22Rv1 (cell line): ENCODE results near the gene MCM9.

ENCODE experiments used
- CTCF ChIP-seq: fragments of 450-650 bp; IDR thresholded peaks from 2 replicates; pipeline ENCODE4 v1.5.1; 2017; ENCODE audit warnings: mild to moderate bottlenecking
- ZFX ChIP-seq: fragments of 450-650 bp; IDR thresholded peaks from 2 replicates; pipeline ENCODE4 v1.6.1; 2017; ENCODE audit warnings: antibody characterized with exemption, borderline replicate concordance

- TF ChIP-seq CTCF (no peak), ZFX (no peak)
These were observed 37.6 kb downstream of the MCM9 start for GRCh38 chr6:118897386-118897785.
